SHP77 treated with DMSO at 0.1 percent for 48 hours (cell line): ENCODE results near the gene HHLA2.
"Not testable (repeated sequence)": the region's sequence is repeated elsewhere in the genome, so short reads cannot be mapped to it uniquely, and the experiment has no call there.

ENCODE experiments used
- DNase-seq: peaks from one replicate; lab custom pipeline; 2025; lab: John Stamatoyannopoulos, UW

Gene HHLA2

GRCh38 chr3:108342837-108343486, 46.6 kb downstream of the HHLA2 start:
- no peak for DNase-seq

- DNase-seq: no peak
Observed at GRCh38 chr3:108343491-108343890, 47.1 kb downstream of the HHLA2 start.

GRCh38 chr3:108345492-108346205, 49.3 kb downstream of the HHLA2 start:
- no peak for DNase-seq

- no peak for DNase-seq
Observed at GRCh38 chr3:108346301-108347227, 50.2 kb downstream of the HHLA2 start.

- DNase-seq: no peak
Observed at GRCh38 chr3:108352176-108352575, 55.8 kb downstream of the HHLA2 start.

GRCh38 chr3:108354562-108354961, 58.2 kb downstream of the HHLA2 start:
- DNase-seq: no peak

- DNase-seq: no peak
Observed at GRCh38 chr3:108357042-108357441, 60.7 kb downstream of the HHLA2 start.

GRCh38 chr3:108359011-108359410, 62.7 kb downstream of the HHLA2 start:
- no peak for DNase-seq

GRCh38 chr3:108376026-108376425, 79.7 kb downstream of the HHLA2 start:
- DNase-seq: no peak

GRCh38 chr3:108377384-108377783, 81.0 kb downstream of the HHLA2 start:
- no peak for DNase-seq

- DNase-seq: no peak
Observed at GRCh38 chr3:108378153-108378951, 82.0 kb downstream of the HHLA2 start.

GRCh38 chr3:108378952-108379342, 82.6 kb downstream of the HHLA2 start:
- DNase-seq: not testable (repeated sequence)

- no peak for DNase-seq
Observed at GRCh38 chr3:108380128-108380795, 83.9 kb downstream of the HHLA2 start.

GRCh38 chr3:108381529-108382140, 85.3 kb downstream of the HHLA2 start:
- no peak for DNase-seq

- no peak for DNase-seq
Observed at GRCh38 chr3:108383306-108383705, 87.0 kb downstream of the HHLA2 start.

GRCh38 chr3:108387063-108387462, 90.7 kb downstream of the HHLA2 start:
- no peak for DNase-seq

GRCh38 chr3:108388136-108389132, 92.1 kb downstream of the HHLA2 start:
- DNase-seq: no peak

GRCh38 chr3:108389372-108389771, 93.0 kb downstream of the HHLA2 start:
- DNase-seq: no peak

- no peak for DNase-seq
Observed at GRCh38 chr3:108391917-108392593, 95.7 kb downstream of the HHLA2 start.
